Measurements from ENCODE around the gene ACYP2.

- TF ChIP-seq POLR2A (IDR thresholded peaks at IDR 0.05) = no peak
- no peak for TF ChIP-seq CTCF (IDR thresholded peaks at IDR 0.05)
Observed at GRCh38 chr2:54212456-54212855, 97.0 kb downstream of the ACYP2 start.

Measured in transverse colon (tissue), 3 donors.